GM21360 (cell line): ENCODE results near the gene GNB5.

Experiments
- ATAC-seq: cut with Tn5 transposase; IDR thresholded peaks from one replicate; pipeline ENCODE4 v1.9.1; 2021; ENCODE audit warnings: mild to moderate bottlenecking, moderate library complexity; ENCODE audit not compliant: unreplicated experiment

Gene GNB5

DNA sequence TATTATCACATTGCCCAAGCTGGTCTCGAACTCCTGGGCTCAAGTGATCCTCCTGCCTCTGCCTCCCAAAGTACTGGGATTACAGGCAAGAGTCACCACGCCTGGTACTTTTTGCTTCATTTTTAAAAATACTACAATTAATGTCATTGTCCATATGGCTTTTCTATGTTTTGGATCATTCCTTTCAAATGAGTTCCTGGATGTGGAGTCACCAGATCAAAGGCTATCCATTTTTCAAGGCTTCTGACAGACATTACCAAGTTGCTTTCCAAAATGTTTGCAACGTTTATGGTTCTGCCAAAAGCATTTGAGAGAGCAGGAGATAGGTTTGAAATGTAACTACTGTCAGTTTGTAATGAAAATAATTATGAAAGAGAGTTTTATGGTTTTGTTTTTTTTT is 44.4 kb downstream of the GNB5 start:
- ATAC-seq, result no peak

DNA sequence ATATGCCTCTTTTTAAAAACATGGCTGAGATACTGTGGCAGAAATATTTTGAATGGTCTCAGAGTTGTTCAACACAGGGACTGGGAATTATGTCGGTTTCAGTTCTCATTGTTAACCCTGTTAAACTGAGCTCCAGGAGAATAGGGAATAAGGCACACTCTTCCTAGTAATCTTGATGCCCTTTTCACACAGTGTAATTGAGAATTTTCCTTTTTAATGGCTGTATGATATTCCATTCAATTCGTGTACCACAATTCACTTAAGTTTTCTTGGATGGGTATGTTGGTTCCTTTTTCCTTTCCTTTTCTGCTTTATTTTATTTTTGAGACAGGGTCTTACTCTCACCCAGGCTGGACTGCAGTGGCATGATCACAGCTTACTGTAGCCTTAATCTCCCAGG is 44.9 kb downstream of the GNB5 start:
- ATAC-seq, result no peak

DNA sequence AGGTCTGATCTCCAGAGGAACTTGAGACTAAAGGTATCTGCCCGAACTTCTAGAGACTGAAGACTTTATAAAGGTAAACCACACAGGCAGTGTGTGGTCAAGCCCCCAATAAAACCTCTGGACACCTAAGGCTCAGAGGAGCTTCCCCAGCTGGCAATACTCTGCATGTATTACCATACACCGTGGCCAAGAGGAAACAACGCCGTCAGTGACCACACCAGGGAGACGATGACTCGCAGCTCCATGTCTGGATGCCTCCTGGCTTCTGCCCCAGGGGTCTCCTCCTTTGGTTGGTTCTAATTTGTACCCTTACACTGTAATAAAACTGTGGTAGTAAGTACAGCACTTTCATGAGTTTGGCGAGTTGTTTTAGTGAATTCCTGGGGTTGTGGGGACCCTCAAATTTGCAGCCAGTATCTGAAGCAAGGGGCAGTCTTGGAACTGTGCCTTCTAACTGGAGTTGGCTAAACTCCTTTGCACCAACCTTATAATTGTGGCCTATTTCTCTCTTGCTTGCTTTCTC is 46.5 kb downstream of the GNB5 start:
- ATAC-seq, result no peak

DNA sequence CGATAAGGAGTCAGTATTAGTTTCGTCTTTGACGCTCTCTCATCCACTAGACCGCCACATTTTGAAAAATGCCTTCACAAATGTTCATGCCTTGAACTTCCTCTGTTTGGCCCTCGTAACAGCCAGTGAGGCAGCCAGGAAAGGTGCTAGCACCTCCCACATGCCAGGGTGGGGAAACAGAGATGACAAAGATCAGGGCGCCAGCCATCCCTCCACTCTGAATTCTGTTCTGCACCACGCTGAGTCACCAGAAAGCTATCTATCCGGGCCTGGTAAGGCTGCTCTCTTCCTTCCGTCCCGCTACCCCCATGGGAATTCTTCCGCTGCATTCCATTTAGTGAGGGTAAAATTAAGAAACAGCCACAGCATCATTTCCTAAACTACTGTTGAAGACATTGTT is 47.3 kb downstream of the GNB5 start:
- no peak for ATAC-seq

DNA sequence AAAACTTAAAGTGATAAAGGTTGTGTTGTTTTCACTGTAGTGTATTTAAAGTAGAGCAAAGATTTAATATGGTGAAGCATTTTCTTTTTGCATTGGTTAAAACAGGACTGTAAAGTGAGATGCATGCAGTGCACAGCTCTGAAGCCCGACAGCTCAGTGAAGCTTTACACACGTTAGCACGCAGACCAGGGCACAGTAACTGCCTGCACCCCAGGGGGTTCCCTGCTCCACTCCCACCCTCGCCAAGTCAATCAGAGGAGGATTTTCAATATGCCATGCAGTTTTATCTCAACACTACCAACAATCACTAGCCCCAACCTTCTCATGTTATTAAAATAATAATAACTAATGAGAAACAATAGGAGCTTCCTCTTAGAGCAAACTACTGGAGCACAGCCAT is 50.5 kb downstream of the GNB5 start:
- ATAC-seq, result no peak

DNA sequence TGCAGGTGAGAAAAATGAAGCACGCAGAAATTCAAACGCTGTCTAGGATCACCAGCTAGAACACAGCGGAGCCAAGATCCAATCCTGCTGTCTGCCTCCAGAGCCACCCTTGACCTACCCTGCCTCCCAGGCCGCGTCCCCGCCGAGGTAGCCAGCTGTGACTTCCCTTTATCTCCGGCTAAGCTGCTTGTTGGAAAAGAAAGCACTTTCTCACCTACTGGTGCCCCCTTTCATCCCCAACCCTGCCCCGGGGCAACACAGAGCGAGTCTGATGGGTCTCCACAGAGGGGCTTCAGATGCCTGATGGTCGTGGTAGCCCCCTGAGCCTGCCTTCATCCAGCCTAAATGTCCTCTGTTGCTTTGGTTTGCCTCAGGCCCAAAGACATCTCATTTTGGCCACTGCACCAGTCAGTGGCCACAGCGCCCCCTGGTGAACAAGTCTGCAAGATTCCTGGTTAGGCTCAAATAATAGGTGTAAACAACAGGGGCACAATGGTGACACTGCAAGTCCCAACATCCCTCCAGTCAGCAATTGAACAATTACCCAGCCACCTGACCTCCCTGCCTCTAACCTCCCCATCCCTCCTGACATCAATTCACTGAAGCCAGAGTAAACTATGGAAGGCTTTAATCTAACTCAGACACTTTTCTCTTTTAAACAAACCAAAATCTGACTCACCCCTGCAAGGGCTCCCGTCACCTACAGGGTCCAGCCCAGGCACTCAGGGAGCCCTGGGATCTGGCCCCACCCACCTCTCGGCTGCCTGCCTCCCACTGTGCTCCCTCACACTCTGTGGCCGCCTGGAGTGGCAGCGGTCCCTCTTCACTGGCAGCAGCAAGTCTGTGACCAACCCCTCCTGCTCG is 51.4 kb downstream of the GNB5 start:
- peak; percentile 48 for ATAC-seq

DNA sequence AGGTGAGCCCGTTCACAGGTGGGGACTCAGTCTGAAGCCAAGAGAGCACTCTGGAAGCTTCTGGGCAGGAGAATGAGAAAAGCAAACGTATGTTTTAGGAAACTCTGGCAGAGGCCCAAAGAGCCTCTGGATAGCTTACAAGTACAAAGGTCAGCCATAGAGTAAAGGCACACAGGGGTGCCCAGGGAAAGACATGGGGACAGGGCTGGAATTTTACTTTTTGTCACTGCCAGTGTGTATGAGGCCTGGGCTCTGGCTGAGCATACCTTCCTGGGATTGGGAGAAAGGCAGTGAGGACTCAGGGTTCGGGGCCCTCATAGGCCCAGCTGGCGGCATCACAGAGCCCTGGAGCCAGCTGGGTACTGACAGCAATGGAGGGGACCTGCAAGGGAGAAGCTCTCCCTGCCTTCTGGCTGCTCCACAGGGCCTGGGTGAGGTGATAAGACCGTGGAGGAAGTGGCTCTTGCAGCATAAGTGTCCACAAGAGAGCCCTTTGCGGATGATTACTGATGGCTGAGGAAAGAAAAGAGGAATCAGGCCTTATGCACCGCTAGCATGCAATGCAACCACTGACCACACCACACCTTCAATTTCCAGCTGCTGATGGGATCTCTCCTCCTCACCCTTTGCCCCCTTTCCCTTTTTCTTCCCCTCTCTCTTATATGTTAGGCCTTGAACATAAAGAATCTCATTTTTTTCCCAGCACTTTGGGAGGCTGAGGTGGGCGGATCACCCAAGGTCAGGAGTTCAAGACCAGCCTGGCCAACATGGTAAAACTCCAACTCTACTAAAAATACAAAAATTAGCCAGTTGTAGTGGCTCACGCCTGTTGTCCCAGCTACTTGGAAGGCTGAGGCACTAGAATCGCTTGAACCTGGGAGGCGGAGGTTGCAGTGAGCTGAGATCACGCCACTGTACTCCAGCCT is 53.5 kb downstream of the GNB5 start:
- no peak for ATAC-seq

DNA sequence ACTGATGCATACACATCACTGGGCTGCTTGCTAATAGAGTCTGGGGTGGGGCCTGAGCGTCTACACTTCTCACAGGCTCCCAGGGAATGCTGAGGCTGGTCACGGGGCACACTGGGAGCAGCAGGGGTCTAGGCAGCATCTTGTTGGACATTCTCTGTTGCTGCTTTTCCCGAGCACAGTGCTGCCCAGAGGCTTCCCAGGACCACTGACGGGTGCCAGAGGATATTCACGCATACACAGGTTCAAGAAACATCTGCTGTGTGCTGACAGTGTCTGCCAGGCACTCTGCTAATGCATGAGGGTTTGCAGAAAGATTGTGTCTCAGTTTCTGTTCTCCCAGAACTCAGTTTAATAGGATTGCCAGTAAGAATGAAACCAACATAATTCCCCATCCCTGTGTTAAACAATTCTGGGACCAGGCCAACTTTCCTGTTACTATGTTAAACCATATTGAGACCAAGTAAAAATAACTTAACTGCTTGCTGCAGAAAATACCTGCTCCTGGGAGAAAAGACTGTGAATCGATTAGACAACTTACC is 54.7 kb downstream of the GNB5 start:
- no peak for ATAC-seq

DNA sequence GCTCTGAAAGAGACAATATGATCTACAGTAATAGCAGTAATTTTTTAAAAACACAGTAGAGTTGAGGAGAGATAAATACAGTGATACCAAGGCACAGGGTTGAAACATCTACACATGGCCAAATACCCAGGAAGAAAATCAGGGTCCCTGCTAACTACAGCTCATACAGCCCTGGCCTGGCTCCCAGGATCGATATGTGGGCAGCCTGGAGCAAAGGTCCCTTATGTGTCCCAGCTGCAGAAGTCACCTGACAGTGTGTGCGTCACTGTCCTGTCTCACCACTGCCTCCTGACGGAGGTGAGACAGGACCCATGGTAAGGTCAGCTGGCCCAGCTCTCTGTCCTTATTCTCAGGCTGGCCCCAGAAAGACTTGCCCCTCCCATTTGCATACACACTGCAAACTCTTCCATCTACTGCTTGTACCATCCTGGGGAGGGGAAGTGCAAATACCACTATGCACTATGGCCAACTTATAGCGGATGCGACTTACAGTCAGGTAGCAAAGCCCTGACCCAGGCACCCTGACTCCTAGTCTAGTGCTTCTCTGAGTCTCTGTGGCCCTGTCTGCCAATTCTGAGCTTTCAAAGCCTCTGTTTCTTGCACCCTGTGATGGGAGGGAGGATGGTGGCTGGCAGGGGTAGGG is 56.6 kb downstream of the GNB5 start:
- ATAC-seq, result no peak

DNA sequence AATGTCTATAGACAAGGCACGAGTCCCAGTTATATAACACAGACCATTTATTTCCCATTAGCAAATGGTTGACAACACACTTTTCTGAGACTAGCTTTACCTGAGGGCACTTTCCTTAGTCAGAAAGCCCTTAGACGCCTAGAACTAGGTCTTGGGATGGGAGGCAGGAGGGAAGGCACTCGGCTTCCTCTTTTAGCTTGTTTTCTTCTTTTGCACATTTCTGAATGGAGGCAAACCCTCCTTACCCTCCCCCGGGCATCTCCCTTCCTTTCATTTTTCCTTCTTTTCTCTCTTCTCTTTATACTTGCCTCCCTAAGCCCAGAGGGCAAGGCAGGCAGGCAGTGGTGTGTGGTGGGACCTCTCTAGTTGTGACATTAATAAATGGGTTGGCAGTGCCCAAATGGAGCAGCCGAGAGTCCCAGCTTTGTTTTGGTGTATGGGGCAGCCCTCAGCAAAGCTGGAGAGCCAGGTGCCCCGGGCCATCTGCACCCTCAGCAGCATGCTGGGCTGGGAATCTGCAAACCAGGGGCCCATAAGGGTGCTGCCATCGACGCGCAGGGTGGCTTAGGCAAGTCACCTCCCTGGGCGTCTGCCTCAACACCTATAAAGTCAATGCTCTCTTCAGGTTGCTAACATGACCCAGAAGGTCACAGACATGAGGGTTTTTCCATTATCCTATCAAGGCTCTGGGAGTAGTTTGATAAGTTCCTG is 57.5 kb downstream of the GNB5 start:
- ATAC-seq, result no peak

DNA sequence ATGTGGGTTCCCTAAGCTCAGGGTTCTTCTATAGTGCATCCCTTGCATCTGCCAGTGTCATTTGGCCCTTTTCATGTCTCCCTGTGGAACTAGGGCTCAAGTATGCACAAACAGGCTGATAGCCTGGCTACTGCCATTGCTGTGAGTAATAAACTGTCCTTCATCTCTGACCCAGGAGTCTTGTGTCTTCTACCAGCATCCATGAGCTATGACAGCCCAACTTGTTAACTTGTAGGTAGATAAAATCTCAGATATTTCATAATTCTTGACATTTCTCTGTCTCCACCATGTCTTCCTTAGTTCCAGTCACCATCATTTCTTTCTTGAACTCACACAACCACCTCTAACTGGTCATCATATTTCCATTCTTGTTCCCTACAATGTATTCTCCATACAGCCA is 59.1 kb downstream of the GNB5 start:
- ATAC-seq, result no peak

DNA sequence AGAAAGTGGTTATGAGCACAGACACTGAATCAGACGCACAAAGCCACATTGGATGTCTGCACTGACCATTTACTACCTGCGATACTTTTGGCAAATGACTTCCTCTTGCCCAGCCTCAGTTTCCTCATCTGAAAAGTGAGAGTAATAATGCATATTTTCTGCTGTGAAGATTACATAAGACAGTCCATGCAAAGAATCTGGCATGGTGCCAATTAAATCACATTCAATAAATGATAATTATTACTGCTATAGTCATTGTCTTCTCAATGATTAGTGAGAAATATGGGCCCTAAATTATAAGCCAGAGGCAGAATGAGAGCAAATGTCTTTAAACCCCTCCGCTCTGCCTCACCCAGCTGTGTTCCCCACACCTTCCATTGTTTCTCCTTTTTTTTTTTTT is 62.6 kb downstream of the GNB5 start:
- ATAC-seq, result no peak

DNA sequence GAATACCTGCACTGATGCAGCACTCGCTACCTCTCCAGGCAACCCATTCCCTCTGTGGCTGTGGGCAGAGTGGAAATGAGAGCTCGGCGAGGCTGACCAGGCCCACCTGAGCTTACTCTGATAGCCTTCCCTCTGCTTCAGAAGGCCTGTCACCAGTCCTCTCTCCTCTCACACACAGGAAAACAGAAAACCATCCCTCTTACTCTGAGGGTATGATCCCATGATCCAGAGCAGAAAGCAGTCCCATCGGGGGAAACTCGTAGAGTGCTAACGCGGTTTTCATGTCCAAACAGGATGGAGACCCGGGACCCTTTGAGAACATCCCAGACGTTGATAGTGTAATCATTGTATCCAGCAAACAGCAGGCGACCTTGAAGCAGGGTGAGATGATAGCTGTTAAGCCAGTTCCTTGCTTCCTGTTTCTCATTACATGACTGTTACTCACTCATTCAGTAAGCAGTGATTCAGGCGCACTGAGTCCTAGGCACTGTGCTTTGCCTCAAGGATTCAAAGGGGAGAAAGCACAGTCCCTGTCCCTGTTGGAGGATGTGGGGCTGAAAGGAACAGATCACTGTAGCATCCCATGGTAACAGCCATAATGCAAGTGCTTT is 66.8 kb downstream of the GNB5 start:
- no peak for ATAC-seq

DNA sequence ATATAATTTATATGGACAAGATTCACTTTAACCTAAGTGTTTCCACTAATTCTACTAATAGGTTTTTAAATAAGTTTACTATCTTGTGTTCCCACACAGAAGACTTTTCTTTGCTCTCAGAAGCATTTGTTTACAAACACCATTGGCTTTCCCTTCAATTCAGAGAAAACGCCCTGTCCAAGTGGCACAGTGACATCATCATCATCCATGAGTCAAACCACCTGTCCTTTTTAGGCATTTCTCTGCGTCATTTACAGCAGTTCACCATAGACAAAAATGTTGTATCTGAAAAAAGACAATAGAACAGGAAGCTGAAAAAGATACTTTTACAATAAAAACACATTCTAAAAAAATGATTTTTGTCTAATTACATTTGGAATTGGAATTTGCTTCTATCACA is 69.3 kb downstream of the GNB5 start:
- no peak for ATAC-seq

DNA sequence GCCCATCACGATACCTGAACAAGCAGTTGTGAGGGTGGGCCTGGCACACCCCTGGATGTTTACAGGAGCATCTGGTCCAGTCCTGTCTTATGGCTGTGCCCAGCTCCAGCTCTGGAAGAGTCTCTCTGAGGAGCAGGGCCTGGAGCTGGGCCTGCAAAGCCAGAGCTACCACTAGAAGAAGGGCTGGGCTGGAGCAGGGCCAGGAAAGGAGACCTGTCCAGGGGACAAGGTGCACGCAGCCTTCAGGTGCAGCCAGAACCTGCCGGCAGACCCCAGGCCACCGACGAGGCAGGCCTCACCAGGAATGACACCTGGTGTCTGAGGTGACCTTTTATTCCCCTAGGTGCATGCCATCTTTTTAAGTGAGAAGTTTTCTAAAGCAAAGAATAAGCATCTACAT is 70.2 kb downstream of the GNB5 start:
- no peak for ATAC-seq

DNA sequence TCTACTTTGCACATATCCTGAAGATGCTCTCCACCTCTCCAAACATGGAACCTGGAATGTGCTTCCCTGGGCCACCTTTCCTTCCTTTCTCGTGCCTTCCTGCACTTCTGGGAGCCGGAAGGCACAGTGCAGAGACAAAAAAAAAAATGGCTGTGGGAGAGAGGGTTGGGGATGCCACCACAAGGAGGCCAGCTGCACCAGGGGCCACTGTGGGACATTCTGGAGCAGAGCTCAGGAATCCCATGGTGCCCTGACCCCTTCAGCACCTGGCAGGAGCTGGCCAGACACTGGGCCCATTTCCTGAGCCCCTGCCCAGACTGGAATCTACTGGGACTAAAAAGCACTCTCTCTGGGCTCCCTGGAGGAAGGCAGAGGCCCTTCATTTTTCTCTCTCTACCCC is 70.7 kb downstream of the GNB5 start:
- no peak for ATAC-seq

DNA sequence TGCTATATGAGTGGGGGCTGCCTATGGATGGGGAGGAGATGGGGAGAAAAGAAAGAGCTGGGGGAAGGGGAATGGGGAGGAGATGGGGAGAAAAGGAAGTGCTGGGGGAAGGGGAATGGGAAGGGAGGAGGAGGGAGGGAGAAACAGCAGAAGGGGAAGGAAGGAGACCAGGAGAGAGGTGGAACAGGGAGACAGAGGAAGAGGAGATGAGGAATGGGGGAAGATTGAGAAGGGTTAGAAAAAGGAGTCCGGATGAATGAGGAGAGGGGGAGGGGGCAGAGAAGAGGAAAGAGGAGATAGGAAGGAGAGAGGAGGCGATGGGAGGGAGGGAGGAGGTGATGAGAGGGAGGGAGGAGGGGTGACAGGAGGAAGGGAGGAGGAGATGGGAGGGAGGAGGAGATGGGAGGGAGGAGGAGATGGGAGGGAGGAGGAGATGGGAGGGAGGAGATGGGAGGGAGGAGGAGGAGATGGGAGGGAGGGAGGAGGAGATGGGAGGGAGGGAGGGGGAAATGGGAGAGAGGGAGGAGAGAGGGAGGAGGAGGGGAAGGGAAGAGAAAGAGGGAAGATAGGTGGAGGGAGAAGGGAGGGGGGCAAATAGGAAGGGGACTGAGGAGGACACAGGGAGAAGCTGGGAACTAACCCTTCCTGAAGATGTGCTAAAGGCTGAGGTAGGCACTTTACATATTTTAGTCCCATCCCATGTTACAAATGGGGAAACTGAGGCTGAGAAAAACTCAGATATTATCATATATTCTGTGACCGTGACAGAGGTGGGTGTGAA is 72.0 kb downstream of the GNB5 start:
- no peak for ATAC-seq

DNA sequence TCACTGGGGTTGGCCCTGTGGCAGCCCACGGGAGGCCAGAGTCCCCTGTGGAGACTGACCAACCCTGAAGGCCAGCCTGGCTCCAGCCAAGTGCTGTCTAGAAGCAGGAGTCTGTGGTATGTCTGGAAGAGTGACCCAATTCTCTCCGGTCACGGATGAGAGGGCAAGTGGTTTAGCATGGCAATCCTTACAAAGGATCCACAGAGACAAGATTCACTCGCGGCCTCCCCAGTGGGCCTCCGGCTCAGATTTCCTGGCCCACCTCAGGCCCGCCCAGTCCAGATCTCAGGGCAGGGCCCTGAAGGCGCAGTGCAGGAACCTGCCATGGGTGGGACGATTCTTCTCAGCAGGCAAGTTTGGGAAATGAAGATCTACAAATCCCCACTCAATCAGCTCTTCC is 73.6 kb downstream of the GNB5 start:
- ATAC-seq, result no peak
